Fibroblast of skin of right biceps (primary cell): ENCODE data around the gene CUL3.
A peak's percentile ranks its signal among the peaks of the same experiment; 100 is the strongest.
"Not testable (repeated sequence)": the region's sequence is repeated elsewhere in the genome, so short reads cannot be mapped to it uniquely, and the experiment has no call there.

Source experiments
- DNase-seq: peaks from one replicate; pipeline ENCODE4 v3.0.0-alpha.2; 2013

CUL3 gene

GRCh38 chr2:224585211-224586088, at the start of gene CUL3:
Gene CUL3 (minus strand): TSS chr2:224585363. CDS start chr2:224585009, 354 bp downstream.
- peak; percentile 98 for DNase-seq

GRCh38 chr2:224630659-224631550, 45.7 kb upstream of the CUL3 start:
- DNase-seq = no peak

- DNase-seq = no peak
Observed at GRCh38 chr2:224628416-224628815, 43.3 kb upstream of the CUL3 start.

GRCh38 chr2:224626735-224627134, 41.6 kb upstream of the CUL3 start:
- DNase-seq = no peak

- no peak for DNase-seq
Observed at GRCh38 chr2:224613543-224614286, 28.6 kb upstream of the CUL3 start.

- DNase-seq = peak; percentile 6
Observed at GRCh38 chr2:224612578-224612977, 27.4 kb upstream of the CUL3 start.

GRCh38 chr2:224611938-224612337, 26.8 kb upstream of the CUL3 start:
- DNase-seq = no peak

- DNase-seq = no peak
Observed at GRCh38 chr2:224608104-224608503, 22.9 kb upstream of the CUL3 start.

- not testable (repeated sequence) for DNase-seq
Observed at GRCh38 chr2:224603746-224604500, 18.8 kb upstream of the CUL3 start.

GRCh38 chr2:224602778-224603375, 17.7 kb upstream of the CUL3 start:
- DNase-seq = not testable (repeated sequence)

GRCh38 chr2:224601923-224602322, 16.8 kb upstream of the CUL3 start:
- no peak for DNase-seq

- no peak for DNase-seq
Observed at GRCh38 chr2:224598678-224599077, 13.5 kb upstream of the CUL3 start.

- DNase-seq = no peak
Observed at GRCh38 chr2:224596289-224596688, 11.1 kb upstream of the CUL3 start.

- DNase-seq = no peak
Observed at GRCh38 chr2:224595518-224595917, 10.4 kb upstream of the CUL3 start.

- DNase-seq = peak; percentile 35
Observed at GRCh38 chr2:224594840-224595239, 9.7 kb upstream of the CUL3 start.

GRCh38 chr2:224591220-224591619, 6.1 kb upstream of the CUL3 start:
- DNase-seq = no peak

GRCh38 chr2:224586127-224586695, 1.0 kb upstream of the CUL3 start:
- no peak for DNase-seq

GRCh38 chr2:224584785-224585210, 365 bp downstream of the CUL3 start:
- DNase-seq = peak; percentile 55

- DNase-seq = peak; percentile 36
Observed at GRCh38 chr2:224584111-224584784, 915 bp downstream of the CUL3 start.

- DNase-seq = not testable (repeated sequence)
Observed at GRCh38 chr2:224583033-224583432, 2.1 kb downstream of the CUL3 start.

- DNase-seq = no peak
Observed at GRCh38 chr2:224580248-224580647, 4.9 kb downstream of the CUL3 start.
